Ectodermal cell (in vitro differentiated cells): ENCODE measurements around the gene ATG9A.

Source experiments
- H3K27ac ChIP-seq: 2 replicates; pipeline ENCODE4 v1.7.0; 2013; ENCODE audit warnings: mild to moderate bottlenecking, low read depth, low read length; ENCODE audit not compliant: insufficient read depth, poor library complexity, severe bottlenecking
- H3K27me3 ChIP-seq: 2 replicates; pipeline ENCODE4 v1.7.0; 2013; ENCODE audit warnings: mild to moderate bottlenecking, low read length; ENCODE audit not compliant: insufficient read depth, control insufficient read depth, poor library complexity, severe bottlenecking
- H3K36me3 ChIP-seq: one replicate; pipeline ENCODE4 v1.7.0; 2013; ENCODE audit warnings: low read length; ENCODE audit not compliant: control insufficient read depth, insufficient read depth
- H3K4me1 ChIP-seq: one replicate; pipeline ENCODE4 v1.7.0; 2013; ENCODE audit warnings: low read length; ENCODE audit not compliant: control insufficient read depth, insufficient read depth
- H3K4me3 ChIP-seq: 2 replicates; pipeline ENCODE4 v1.7.0; 2013; ENCODE audit warnings: low read depth, low read length, control low read depth; ENCODE audit not compliant: insufficient read depth
- H3K9me3 ChIP-seq: 2 replicates; pipeline ENCODE4 v1.7.0; 2013; ENCODE audit warnings: mild to moderate bottlenecking, low read length, moderate library complexity; ENCODE audit not compliant: control insufficient read depth
- WGBS, 2 experiments: methylation state at CpG; one replicate each; pipeline ENCODE4 v1.1.7; 2013; ENCODE audit warnings: missing lambda C conversion rate in 2 of 2; 5-methylcytosine and 5-hydroxymethylcytosine counted together

The ATG9A gene

GRCh38 chr2:219252570-219252899, 23.1 kb upstream of the ATG9A start:
- peaks cover 14% of the 10 kb centered on the region for H3K4me1 ChIP-seq
- H3K36me3 ChIP-seq = no peaks in the 10 kb centered on the region
- H3K27me3 ChIP-seq = peaks cover 62% of the 10 kb centered on the region
- no peak overlapping the region for H3K27ac ChIP-seq
- WGBS, 2 experiments = 7% methylated on average over 9 of the region's 9 CpGs
- H3K9me3 ChIP-seq = no peaks in the 10 kb centered on the region
- H3K4me3 ChIP-seq = no peak overlapping the region

GRCh38 chr2:219252084-219252483, 22.6 kb upstream of the ATG9A start:
- Histone ChIP-seq H3K9me3 (no peaks in the 10 kb centered on the region), H3K36me3 (peaks cover 2% of the 10 kb centered on the region), H3K27ac (no peak overlapping the region), H3K4me3 (no peak overlapping the region), H3K27me3 (peaks cover 62% of the 10 kb centered on the region), H3K4me1 (peaks cover 14% of the 10 kb centered on the region)
- 60 to 62% methylated on average over 4 to 5 of the region's 5 CpGs for WGBS, 2 experiments

GRCh38 chr2:219251656-219252055, 22.2 kb upstream of the ATG9A start:
- Histone ChIP-seq H3K4me1 (peaks cover 14% of the 10 kb centered on the region), H3K4me3 (no peak overlapping the region), H3K27me3 (peaks cover 59% of the 10 kb centered on the region), H3K27ac (no peak overlapping the region), H3K36me3 (peaks cover 5% of the 10 kb centered on the region), H3K9me3 (no peaks in the 10 kb centered on the region)
- 84 to 86% methylated on average over 6 of the region's 6 CpGs for WGBS, 2 experiments

- peaks cover 23% of the 10 kb centered on the region for H3K4me1 ChIP-seq
- no peak overlapping the region for H3K4me3 ChIP-seq
- WGBS, 2 experiments = 92 to 93% methylated on average over 22 of the region's 22 CpGs
- peaks cover 5% of the 10 kb centered on the region for H3K36me3 ChIP-seq
- H3K27ac ChIP-seq = no peak overlapping the region
- H3K9me3 ChIP-seq = no peaks in the 10 kb centered on the region
- H3K27me3 ChIP-seq = peaks cover 44% of the 10 kb centered on the region
These were observed 20.8 kb upstream of the ATG9A start for GRCh38 chr2:219250049-219250781.

- no peak overlapping the region for H3K4me3 ChIP-seq
- H3K4me1 ChIP-seq = peaks cover 23% of the 10 kb centered on the region
- H3K9me3 ChIP-seq = no peaks in the 10 kb centered on the region
- peaks cover 5% of the 10 kb centered on the region for H3K36me3 ChIP-seq
- H3K27ac ChIP-seq = no peak overlapping the region
- WGBS, 2 experiments = 65 to 72% methylated on average over 7 of the region's 7 CpGs
- H3K27me3 ChIP-seq = peaks cover 36% of the 10 kb centered on the region
These were observed 20.0 kb upstream of the ATG9A start for GRCh38 chr2:219249203-219249980.

GRCh38 chr2:219248845-219249202, 19.4 kb upstream of the ATG9A start:
- Histone ChIP-seq H3K36me3 (peaks cover 5% of the 10 kb centered on the region), H3K27me3 (peaks cover 30% of the 10 kb centered on the region), H3K27ac (no peak overlapping the region), H3K9me3 (no peaks in the 10 kb centered on the region), H3K4me1 (peaks cover 23% of the 10 kb centered on the region), H3K4me3 (no peak overlapping the region)
- 89 to 97% methylated on average over 2 of the region's 2 CpGs for WGBS, 2 experiments

GRCh38 chr2:219247678-219248642, 18.5 kb upstream of the ATG9A start:
- no peak overlapping the region for H3K27ac ChIP-seq
- 91 to 93% methylated on average over 17 of the region's 17 CpGs for WGBS, 2 experiments

GRCh38 chr2:219246559-219246958, 17.1 kb upstream of the ATG9A start:
- H3K4me1 ChIP-seq = peaks cover 9% of the 10 kb centered on the region
- 94 to 98% methylated on average over 10 of the region's 10 CpGs for WGBS, 2 experiments

More at GRCh38 chr2:219247678-219248642, 18.5 kb upstream of the ATG9A start:
- Histone ChIP-seq H3K4me1 (peaks cover 15% of the 10 kb centered on the region), H3K27me3 (peaks cover 22% of the 10 kb centered on the region), H3K4me3 (no peak overlapping the region), H3K9me3 (no peaks in the 10 kb centered on the region), H3K36me3 (peaks cover 5% of the 10 kb centered on the region)

GRCh38 chr2:219245899-219246230, 16.4 kb upstream of the ATG9A start:
- Histone ChIP-seq H3K27ac (peak overlapping the region; percentile 98), H3K4me3 (peak overlapping the region; percentile 95)

More at GRCh38 chr2:219246559-219246958, 17.1 kb upstream of the ATG9A start:
- H3K27ac ChIP-seq = no peak overlapping the region
- H3K36me3 ChIP-seq = peaks cover 5% of the 10 kb centered on the region
- H3K4me3 ChIP-seq = no peak overlapping the region
- H3K27me3 ChIP-seq = peaks cover 8% of the 10 kb centered on the region
- H3K9me3 ChIP-seq = no peaks in the 10 kb centered on the region

More at GRCh38 chr2:219245899-219246230, 16.4 kb upstream of the ATG9A start:
- WGBS, 2 experiments = 38 to 41% methylated on average over 10 of the region's 10 CpGs
- H3K36me3 ChIP-seq = peaks cover 5% of the 10 kb centered on the region
- peaks cover under 1% of the 10 kb centered on the region for H3K27me3 ChIP-seq
- H3K4me1 ChIP-seq = peaks cover 9% of the 10 kb centered on the region
- H3K9me3 ChIP-seq = no peaks in the 10 kb centered on the region
